ENCODE measurements around the gene HHIPL1.

Gene HHIPL1

GRCh38 chr14:99611646-99612045 lies 33.3 kb upstream of the HHIPL1 start:
- DNase-seq (ENCODE audit: low read depth), result no peak

GRCh38 chr14:99612071-99612737 lies 32.7 kb upstream of the HHIPL1 start:
- no peak for DNase-seq (ENCODE audit: low read depth)

- no peak for DNase-seq (ENCODE audit: low read depth)
Observed at GRCh38 chr14:99612738-99613330, 32.1 kb upstream of the HHIPL1 start.

GRCh38 chr14:99615497-99616157 lies 29.3 kb upstream of the HHIPL1 start:
- DNase-seq (ENCODE audit: low read depth), result no peak

- no peak for DNase-seq (ENCODE audit: low read depth)
Observed at GRCh38 chr14:99616832-99617800, 27.8 kb upstream of the HHIPL1 start.

GRCh38 chr14:99619835-99620834 lies 24.8 kb upstream of the HHIPL1 start:
- DNase-seq (ENCODE audit: low read depth), result no peak

GRCh38 chr14:99621948-99622347 lies 23.0 kb upstream of the HHIPL1 start:
- DNase-seq (ENCODE audit: low read depth), result no peak

- DNase-seq (ENCODE audit: low read depth), result no peak
Observed at GRCh38 chr14:99624024-99624423, 20.9 kb upstream of the HHIPL1 start.

- no peak for DNase-seq (ENCODE audit: low read depth)
Observed at GRCh38 chr14:99624971-99625370, 20.0 kb upstream of the HHIPL1 start.

GRCh38 chr14:99625476-99625875 lies 19.5 kb upstream of the HHIPL1 start:
- DNase-seq (ENCODE audit: low read depth), result no peak

GRCh38 chr14:99626041-99626648 lies 18.8 kb upstream of the HHIPL1 start:
- DNase-seq (ENCODE audit: low read depth), result no peak

- no peak for DNase-seq (ENCODE audit: low read depth)
Observed at GRCh38 chr14:99627100-99627499, 17.8 kb upstream of the HHIPL1 start.

- no peak for DNase-seq (ENCODE audit: low read depth)
Observed at GRCh38 chr14:99627510-99628381, 17.2 kb upstream of the HHIPL1 start.

GRCh38 chr14:99628887-99629618 lies 15.9 kb upstream of the HHIPL1 start:
- peak; percentile 23 for DNase-seq (ENCODE audit: low read depth)

GRCh38 chr14:99630202-99630601 lies 14.7 kb upstream of the HHIPL1 start:
- no peak for DNase-seq (ENCODE audit: low read depth)

- DNase-seq (ENCODE audit: low read depth), result no peak
Observed at GRCh38 chr14:99632410-99633035, 12.4 kb upstream of the HHIPL1 start.

GRCh38 chr14:99633141-99633540 lies 11.8 kb upstream of the HHIPL1 start:
- DNase-seq (ENCODE audit: low read depth), result no peak

GRCh38 chr14:99633918-99634317 lies 11.0 kb upstream of the HHIPL1 start:
- DNase-seq (ENCODE audit: low read depth), result no peak

Data from stimulated activated CD8-positive, alpha-beta memory T cell treated with anti-CD3 and anti-CD28 coated beads, Interleukin-12 subunit alpha, Interleukin-12 subunit beta, amount 100 ng/mL, for 4 hours (primary cell).